GM12878 (cell line): Measurements from ENCODE around the gene PDLIM5. TPM values are rescaled to one million over a fixed set of nuclear protein-coding genes. Genes with fewer than 3 reads are reported as not detected.

ENCODE experiments used
- ATAC-seq: fragments of 200-7000 bp; cut with Tn5 transposase; 3 replicates; pipeline ENCODE4 v1.9.1; 2020; ENCODE audit warnings: mild to moderate bottlenecking, moderate library complexity
- BruUV-seq: library from RNA; stranded (reverse); fragments of 400-500 nt; replicated peaks from 2 replicates; lab custom pipeline; 2021; lab: Mats Ljungman, UMichigan
- CTCF ChIA-PET: fragments of 300-600 bp; sonication (Branson Sonifier 250); formaldehyde crosslinking; extraction: SDS; loops from one replicate; lab custom pipeline; 2021; ENCODE audit warnings: inconsistent platforms; lab: Yijun Ruan, JAX
- POLR2A ChIA-PET: fragments of 350-600 bp; formaldehyde crosslinking; extraction: SDS; loops from one replicate; lab custom pipeline; 2021; ENCODE audit warnings: inconsistent platforms; lab: Charles Lee
- RAD21 ChIA-PET: fragments of 300-600 bp; sonication (Branson Sonifier 250); formaldehyde crosslinking; loops from one replicate; lab custom pipeline; 2023; ENCODE audit warnings: antibody characterized with exemption; ENCODE audit not compliant: unreplicated experiment; lab: Charles Lee
- SMC1A ChIA-PET: fragments of 300-600 bp; sonication (Branson Sonifier 250); formaldehyde crosslinking; loops from one replicate; lab custom pipeline; 2023; ENCODE audit not compliant: unreplicated experiment, uncharacterized antibody; lab: Charles Lee
- DNase-seq: peaks from one replicate; pipeline ENCODE4 v3.0.0-alpha.2; 2011; ENCODE audit warnings: low read depth, low spot score
- FAIRE-seq: peaks from 3 replicates; lab custom pipeline; 2011; peaks lifted over from hg19 to GRCh38; lab: Jason Lieb, UNC
- H2AFZ ChIP-seq: 2 replicates; pipeline ENCODE4 v1.6.0; 2011; ENCODE audit warnings: low read depth, low read length, control low read depth; ENCODE audit not compliant: control insufficient read depth
- H3K27ac ChIP-seq: 2 replicates; pipeline ENCODE4 v1.5.1; 2011; ENCODE audit warnings: control low read depth; ENCODE audit not compliant: control insufficient read depth, insufficient read depth
- H3K27me3 ChIP-seq, 2 experiments: replicated peaks in 1 of 2; 2 replicates each; pipeline versions ENCODE4 v1.6.0 to v1.6.1; 2011; ENCODE audit warnings: low read length in 1 of 2; ENCODE audit not compliant: control insufficient read depth in 2 of 2, insufficient read depth in 2 of 2
- H3K36me3 ChIP-seq, 2 experiments: 2 replicates each; pipeline ENCODE4 v1.5.1; 2011; ENCODE audit warnings: low read length in 1 of 2; ENCODE audit not compliant: control insufficient read depth in 2 of 2, insufficient read depth in 2 of 2
- H3K4me1 ChIP-seq: 2 replicates; pipeline ENCODE4 v1.6.1; 2011; ENCODE audit warnings: mild to moderate bottlenecking, low read length, moderate library complexity, mixed read lengths; ENCODE audit not compliant: control insufficient read depth, insufficient read depth
- H3K4me2 ChIP-seq: 2 replicates; pipeline ENCODE4 v1.6.0; 2011; ENCODE audit warnings: control low read depth; ENCODE audit not compliant: control insufficient read depth, insufficient read depth
- H3K4me3 ChIP-seq: fragments of 200-600 bp; sonication (generic); 2 replicates; pipeline ENCODE4 v1.5.1; 2016
- H3K79me2 ChIP-seq: 2 replicates; pipeline ENCODE4 v1.6.0; 2011; ENCODE audit warnings: low read length; ENCODE audit not compliant: control insufficient read depth, insufficient read depth
- H3K9ac ChIP-seq: 2 replicates; pipeline ENCODE4 v1.8.0; 2011; ENCODE audit warnings: low read length, control low read depth, mixed read lengths; ENCODE audit not compliant: control insufficient read depth, insufficient read depth
- H3K9me3 ChIP-seq: replicated peaks from 3 replicates; pipeline ENCODE4 v1.5.1; 2011; ENCODE audit warnings: mild to moderate bottlenecking, low read length; ENCODE audit not compliant: control insufficient read depth, insufficient read depth
- H4K20me1 ChIP-seq: 2 replicates; pipeline ENCODE4 v1.6.0; 2011; ENCODE audit not compliant: control insufficient read depth, insufficient read depth
- CTCF ChIP-seq, 3 experiments: IDR thresholded peaks in 2 of 3; conservative IDR thresholded peaks in 1 of 3; 2 replicates each; pipeline ENCODE4 v1.5.1; 2011; ENCODE audit warnings: low read depth in 3 of 3, low read length in 3 of 3, mild to moderate bottlenecking in 3 of 3, control low read depth in 2 of 3, moderate library complexity in 2 of 3, inconsistent platforms in 1 of 3, mixed read lengths in 1 of 3; ENCODE audit not compliant: control insufficient read depth in 2 of 3, insufficient read depth in 1 of 3; ENCODE audit errors: extremely low read depth in 1 of 3
- RAD51 ChIP-seq: fragments of 450-650 bp; IDR thresholded peaks from 2 replicates; pipeline ENCODE4 v1.6.1; 2016; ENCODE audit warnings: moderate library complexity, mild to moderate bottlenecking, inconsistent platforms
- SRF ChIP-seq, 2 experiments: IDR thresholded peaks; 2 replicates each; pipeline ENCODE4 v1.6.1; 2011; ENCODE audit warnings: low read depth in 2 of 2, low read length in 2 of 2, mild to moderate bottlenecking in 1 of 2, moderate library complexity in 1 of 2
- TCF3 ChIP-seq: IDR thresholded peaks from 2 replicates; pipeline ENCODE4 v1.6.1; 2012; ENCODE audit warnings: low read depth, mild to moderate bottlenecking, low read length, borderline replicate concordance; ENCODE audit not compliant: insufficient read depth
- whole genome bisulfite sequencing: methylation state at CpG from one replicate; pipeline ENCODE4 v1.1.6; 2016; ENCODE audit warnings: low lambda C conversion rate; ENCODE audit not compliant: insufficient replicate concordance, insufficient coverage; ENCODE audit errors: missing lambda C conversion rate; 5-methylcytosine and 5-hydroxymethylcytosine counted together
- in situ Hi-C: fragments of 300-500 bp; cut with MboI; formaldehyde crosslinking; loops from 9 replicates; pipeline ENCODE4 v1.14.3; 2018; ENCODE audit warnings: mixed read lengths
- intact Hi-C: fragments of 100-400 bp; cut with micrococcal nuclease; formaldehyde crosslinking; loops from one replicate; pipeline ENCODE4 v1.14.2; 2022; ENCODE audit not compliant: unreplicated experiment
- polyA plus RNA-seq, 11 experiments: library from polyadenylated mRNA; depleted of rRNA in 4 of 11; unstranded in 6 of 11; stranded (reverse) in 5 of 11; fragments of >200 nt; fragmentation: Nextera tagmentation in 4 of 11; fragmentation: Illumina TruSeq in 1 of 11; extraction: Ambion mirVana in 4 of 11; extraction: Trizol in 1 of 11; gene quantifications; 1 replicate in 1 of 11; 2 replicates in 10 of 11; pipeline versions ENCODE4 v1.2.1 to v1.2.3, GENCODE V29; 2011 to 2016; ENCODE audit warnings: inconsistent platforms in 2 of 11, missing spikeins in 2 of 11, low read depth in 1 of 11
- total RNA-seq, 4 experiments: library from RNA; depleted of rRNA in 3 of 4; stranded (reverse); fragments of >200 nt in 3 of 4; fragmentation: Illumina TruSeq in 1 of 4; extraction: Trizol in 1 of 4; gene quantifications; 2 replicates each; pipeline versions ENCODE4 v1.2.1 to v1.2.3, GENCODE V29; 2013 to 2021

The PDLIM5 gene
- total and polyA plus RNA-seq, 10 of the 15 experiments (the other 5 are each of a cell fraction or from before 2014, with no cell fraction given), result 10.0 to 52.9 (median 20.7) TPM

GRCh38 chr4:94516999-94517398 lies 65.3 kb downstream of the PDLIM5 start:
- H3K9ac ChIP-seq, result no peak overlapping the region
- no TSS peak for BruUV-seq

More at GRCh38 chr4:94516999-94517398, 65.3 kb downstream of the PDLIM5 start:
- in situ Hi-C loops (no loop called here), intact Hi-C loops (loop anchor here (5.0 kb wide), 1 partner anchor 65 kb away; the partner anchor contains the start of gene PDLIM5)
- FAIRE-seq (no peak), ATAC-seq (no peak)
- Histone ChIP-seq H3K79me2 (no peaks in the 10 kb centered on the region), H4K20me1 (no peaks in the 10 kb centered on the region), H3K27me3 (no peaks in the 10 kb centered on the region), H3K4me3 (no peak overlapping the region), H3K27ac (no peak overlapping the region), H3K36me3 (no peaks in the 10 kb centered on the region), H3K9me3 (no peaks in the 10 kb centered on the region)
- ChIA-PET POLR2A (no interaction called here), CTCF (no interaction called here), SMC1A (no interaction called here)
- TF ChIP-seq CTCF (IDR thresholded peaks at IDR 0.05 in 2 of 3, conservative IDR thresholded peaks at IDR 0.05 in 1 of 3; ENCODE audit: control insufficient read depth in 2 of 3, extremely low read depth in 1 of 3, insufficient read depth in 1 of 3, low read depth in 3 of 3, low read length in 3 of 3) (no peak), TCF3 (no peak), RAD51 (no peak), SRF (IDR thresholded peaks at IDR 0.05; ENCODE audit: low read depth in 2 of 2, low read length in 2 of 2) (no peak)
- TF ChIP-seq, all 136 proteins: peak for 0
- DNase-seq, result no peak
- Histone ChIP-seq H3K4me1 (peaks cover 17% of the 10 kb centered on the region), H2AFZ (no peak overlapping the region), H3K4me2 (no peak overlapping the region)
- WGBS, result 97% methylated on average over 5 of the region's 5 CpGs
- RAD21 ChIA-PET, result no interaction called here
